ENCODE data around the gene PHF12. TPM values are rescaled to one million over a fixed set of nuclear protein-coding genes. Genes with fewer than 3 reads are reported as not detected.
"Not testable (repeated sequence)": the region's sequence is repeated elsewhere in the genome, so short reads cannot be mapped to it uniquely, and the experiment has no call there.

Gene PHF12
- total RNA-seq, 1 donor from 2014 or later, result 50.3 TPM

GRCh38 chr17:28895794-28896447 is 55.4 kb downstream of the PHF12 start:
- no peak for TF ChIP-seq CTCF (IDR thresholded peaks at IDR 0.05)
- peaks cover 7% of the 10 kb centered on the region for H3K36me3 Mint-ChIP-seq (ENCODE audit: unreplicated experiment)
- peak overlapping the region; percentile 80 for H3K27ac Mint-ChIP-seq (ENCODE audit: unreplicated experiment)
- H3K27me3 Mint-ChIP-seq (ENCODE audit: unreplicated experiment), result no peaks in the 10 kb centered on the region
- DNase-seq (ENCODE audit: extremely low spot score, unreplicated experiment), result no peak
- no peaks in the 10 kb centered on the region for H3K9me3 Mint-ChIP-seq (ENCODE audit: unreplicated experiment)
- H3K4me1 Mint-ChIP-seq (ENCODE audit: unreplicated experiment), result peaks cover 51% of the 10 kb centered on the region
- peak overlapping the region; percentile 88 for H3K4me3 Mint-ChIP-seq (ENCODE audit: unreplicated experiment)

- not testable (repeated sequence) for DNase-seq (ENCODE audit: extremely low spot score, unreplicated experiment); H3K27me3 Mint-ChIP-seq (ENCODE audit: unreplicated experiment); H3K9me3 Mint-ChIP-seq (ENCODE audit: unreplicated experiment); H3K36me3 Mint-ChIP-seq (ENCODE audit: unreplicated experiment)
- peak overlapping the region; percentile 32 for H3K4me3 Mint-ChIP-seq (ENCODE audit: unreplicated experiment)
- peaks cover 50% of the 10 kb centered on the region for H3K4me1 Mint-ChIP-seq (ENCODE audit: unreplicated experiment)
- H3K27ac Mint-ChIP-seq (ENCODE audit: unreplicated experiment), result peak overlapping the region; percentile 77
Measured at GRCh38 chr17:28893248-28894183, 57.8 kb downstream of the PHF12 start.

GRCh38 chr17:28892024-28892423 is 59.3 kb downstream of the PHF12 start:
- Mint-ChIP-seq H3K27ac (ENCODE audit: unreplicated experiment) (peak overlapping the region; percentile 29), H3K4me1 (ENCODE audit: unreplicated experiment) (peaks cover 44% of the 10 kb centered on the region), H3K9me3 (ENCODE audit: unreplicated experiment) (no peaks in the 10 kb centered on the region), H3K4me3 (ENCODE audit: unreplicated experiment) (no peak overlapping the region), H3K27me3 (ENCODE audit: unreplicated experiment) (no peaks in the 10 kb centered on the region), H3K36me3 (ENCODE audit: unreplicated experiment) (peaks cover 7% of the 10 kb centered on the region)
- TF ChIP-seq CTCF (IDR thresholded peaks at IDR 0.05), result no peak
- DNase-seq (ENCODE audit: extremely low spot score, unreplicated experiment), result no peak

GRCh38 chr17:28891201-28891600 is 60.1 kb downstream of the PHF12 start:
- no peaks in the 10 kb centered on the region for H3K27me3 Mint-ChIP-seq (ENCODE audit: unreplicated experiment)
- TF ChIP-seq CTCF (IDR thresholded peaks at IDR 0.05), result no peak
- DNase-seq (ENCODE audit: extremely low spot score, unreplicated experiment), result no peak
- H3K27ac Mint-ChIP-seq (ENCODE audit: unreplicated experiment), result no peak overlapping the region
- peaks cover 37% of the 10 kb centered on the region for H3K4me1 Mint-ChIP-seq (ENCODE audit: unreplicated experiment)
- no peak overlapping the region for H3K4me3 Mint-ChIP-seq (ENCODE audit: unreplicated experiment)
- peaks cover 7% of the 10 kb centered on the region for H3K36me3 Mint-ChIP-seq (ENCODE audit: unreplicated experiment)
- H3K9me3 Mint-ChIP-seq (ENCODE audit: unreplicated experiment), result no peaks in the 10 kb centered on the region

- no peaks in the 10 kb centered on the region for H3K27me3 Mint-ChIP-seq (ENCODE audit: unreplicated experiment)
- no peak for TF ChIP-seq CTCF (IDR thresholded peaks at IDR 0.05)
- H3K4me3 Mint-ChIP-seq (ENCODE audit: unreplicated experiment), result no peak overlapping the region
- H3K36me3 Mint-ChIP-seq (ENCODE audit: unreplicated experiment), result peaks cover 8% of the 10 kb centered on the region
- H3K27ac Mint-ChIP-seq (ENCODE audit: unreplicated experiment), result no peak overlapping the region
- DNase-seq (ENCODE audit: extremely low spot score, unreplicated experiment), result no peak
- H3K9me3 Mint-ChIP-seq (ENCODE audit: unreplicated experiment), result no peaks in the 10 kb centered on the region
- peaks cover 31% of the 10 kb centered on the region for H3K4me1 Mint-ChIP-seq (ENCODE audit: unreplicated experiment)
Measured at GRCh38 chr17:28889996-28890395, 61.3 kb downstream of the PHF12 start.

All from osteocyte (in vitro differentiated cells).